ENCODE measurements around the gene XRCC2.

DNA sequence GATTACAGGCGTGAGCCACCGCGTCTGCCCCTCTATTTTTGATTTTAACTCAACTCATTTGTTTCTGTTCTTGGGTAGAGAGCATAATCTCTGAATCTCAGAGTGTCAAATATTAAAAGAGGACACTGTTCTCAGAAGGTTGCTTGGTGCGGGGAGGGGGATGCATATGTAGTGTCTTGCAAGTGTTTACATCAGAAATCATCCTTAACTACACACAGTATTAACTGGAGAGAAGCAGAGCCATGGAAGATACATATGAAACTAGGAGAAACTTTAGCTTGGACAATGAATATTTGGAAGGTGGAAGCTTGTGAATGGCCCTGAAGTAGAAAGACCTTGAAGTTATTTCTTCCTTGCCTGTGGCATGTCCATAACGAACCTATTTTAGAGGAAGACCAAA is 57.5 kb downstream of the XRCC2 start:
- TF ChIP-seq, protein P1, sequence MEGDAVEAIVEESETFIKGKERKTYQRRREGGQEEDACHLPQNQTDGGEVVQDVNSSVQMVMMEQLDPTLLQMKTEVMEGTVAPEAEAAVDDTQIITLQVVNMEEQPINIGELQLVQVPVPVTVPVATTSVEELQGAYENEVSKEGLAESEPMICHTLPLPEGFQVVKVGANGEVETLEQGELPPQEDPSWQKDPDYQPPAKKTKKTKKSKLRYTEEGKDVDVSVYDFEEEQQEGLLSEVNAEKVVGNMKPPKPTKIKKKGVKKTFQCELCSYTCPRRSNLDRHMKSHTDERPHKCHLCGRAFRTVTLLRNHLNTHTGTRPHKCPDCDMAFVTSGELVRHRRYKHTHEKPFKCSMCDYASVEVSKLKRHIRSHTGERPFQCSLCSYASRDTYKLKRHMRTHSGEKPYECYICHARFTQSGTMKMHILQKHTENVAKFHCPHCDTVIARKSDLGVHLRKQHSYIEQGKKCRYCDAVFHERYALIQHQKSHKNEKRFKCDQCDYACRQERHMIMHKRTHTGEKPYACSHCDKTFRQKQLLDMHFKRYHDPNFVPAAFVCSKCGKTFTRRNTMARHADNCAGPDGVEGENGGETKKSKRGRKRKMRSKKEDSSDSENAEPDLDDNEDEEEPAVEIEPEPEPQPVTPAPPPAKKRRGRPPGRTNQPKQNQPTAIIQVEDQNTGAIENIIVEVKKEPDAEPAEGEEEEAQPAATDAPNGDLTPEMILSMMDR (IDR thresholded peaks at IDR 0.05): no peak
- no peak for TF ChIP-seq POLR2A (IDR thresholded peaks at IDR 0.05)
